MCF 10A (cell line): ENCODE results near the gene DAB1. TPM values are rescaled to one million over a fixed set of nuclear protein-coding genes. Genes with fewer than 3 reads are reported as not detected.

Experiments
- BruUV-seq: library from RNA; stranded (reverse); fragments of 400-500 nt; replicated peaks from 2 replicates; lab custom pipeline; 2021; lab: Mats Ljungman, UMichigan
- CTCF ChIA-PET: fragments of 300-600 bp; sonication (Branson Sonifier 250); formaldehyde crosslinking; extraction: SDS; loops from one replicate; lab custom pipeline; 2021; ENCODE audit warnings: antibody characterized with exemption, inconsistent platforms; lab: Yijun Ruan, JAX
- POLR2A ChIA-PET: fragments of 300-600, 350-650 bp; sonication (Branson Sonifier 250); formaldehyde crosslinking; extraction: SDS; loops from one replicate; lab custom pipeline; 2020; ENCODE audit warnings: antibody characterized with exemption, inconsistent platforms; lab: Yijun Ruan, JAX
- DNase-seq: peaks from one replicate; pipeline ENCODE4 v3.0.0-alpha.2; 2018; ENCODE audit not compliant: unreplicated experiment
- H3K27ac Mint-ChIP-seq: one replicate; pipeline ENCODE4 v1.8.0; 2022; ENCODE audit warnings: mild to moderate bottlenecking, low read depth, mixed read lengths; ENCODE audit not compliant: unreplicated experiment
- H3K27me3 Mint-ChIP-seq: one replicate; pipeline ENCODE4 v1.8.0; 2022; ENCODE audit warnings: mixed read lengths; ENCODE audit not compliant: insufficient read depth, unreplicated experiment
- H3K36me3 Mint-ChIP-seq: one replicate; pipeline ENCODE4 v1.8.0; 2022; ENCODE audit warnings: mild to moderate bottlenecking, moderate library complexity, mixed read lengths; ENCODE audit not compliant: insufficient read depth, unreplicated experiment
- H3K4me1 Mint-ChIP-seq: one replicate; pipeline ENCODE4 v1.8.0; 2022; ENCODE audit warnings: mixed read lengths; ENCODE audit not compliant: insufficient read depth, unreplicated experiment
- H3K4me3 Mint-ChIP-seq: one replicate; pipeline ENCODE4 v1.8.0; 2022; ENCODE audit warnings: mild to moderate bottlenecking, moderate library complexity, mixed read lengths; ENCODE audit not compliant: unreplicated experiment
- H3K9me3 Mint-ChIP-seq: one replicate; pipeline ENCODE4 v1.8.0; 2022; ENCODE audit warnings: mixed read lengths; ENCODE audit not compliant: unreplicated experiment
- intact Hi-C: fragments of 100-400 bp; cut with micrococcal nuclease; formaldehyde crosslinking; loops from 2 replicates; pipeline ENCODE4 v1.14.1; 2022
- total RNA-seq: library from RNA; stranded (reverse); gene quantifications from 2 replicates; pipeline ENCODE4 v1.2.3, GENCODE V29; 2022
- TF ChIP-seq, protein P1 (sequence below): fragments of 200-600 bp; IDR thresholded peaks from one replicate; pipeline ENCODE4 v1.8.0; 2022; ENCODE audit warnings: antibody characterized with exemption, mild to moderate bottlenecking; ENCODE audit not compliant: unreplicated experiment

DAB1 gene
- total RNA-seq, 1 experiment from 2014 or later = not detected

GRCh38 chr1:57198912-57199311 is 224.9 kb downstream of the DAB1 start:
- intact Hi-C loops = no loop called here
- Mint-ChIP-seq H3K27ac (no peak overlapping the region), H3K27me3 (no peaks in the 10 kb centered on the region), H3K4me1 (no peaks in the 10 kb centered on the region), H3K4me3 (no peak overlapping the region), H3K9me3 (no peaks in the 10 kb centered on the region), H3K36me3 (no peaks in the 10 kb centered on the region)
- no peak for DNase-seq
- TF ChIP-seq, protein P1, sequence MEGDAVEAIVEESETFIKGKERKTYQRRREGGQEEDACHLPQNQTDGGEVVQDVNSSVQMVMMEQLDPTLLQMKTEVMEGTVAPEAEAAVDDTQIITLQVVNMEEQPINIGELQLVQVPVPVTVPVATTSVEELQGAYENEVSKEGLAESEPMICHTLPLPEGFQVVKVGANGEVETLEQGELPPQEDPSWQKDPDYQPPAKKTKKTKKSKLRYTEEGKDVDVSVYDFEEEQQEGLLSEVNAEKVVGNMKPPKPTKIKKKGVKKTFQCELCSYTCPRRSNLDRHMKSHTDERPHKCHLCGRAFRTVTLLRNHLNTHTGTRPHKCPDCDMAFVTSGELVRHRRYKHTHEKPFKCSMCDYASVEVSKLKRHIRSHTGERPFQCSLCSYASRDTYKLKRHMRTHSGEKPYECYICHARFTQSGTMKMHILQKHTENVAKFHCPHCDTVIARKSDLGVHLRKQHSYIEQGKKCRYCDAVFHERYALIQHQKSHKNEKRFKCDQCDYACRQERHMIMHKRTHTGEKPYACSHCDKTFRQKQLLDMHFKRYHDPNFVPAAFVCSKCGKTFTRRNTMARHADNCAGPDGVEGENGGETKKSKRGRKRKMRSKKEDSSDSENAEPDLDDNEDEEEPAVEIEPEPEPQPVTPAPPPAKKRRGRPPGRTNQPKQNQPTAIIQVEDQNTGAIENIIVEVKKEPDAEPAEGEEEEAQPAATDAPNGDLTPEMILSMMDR = no peak
- no TSS peak for BruUV-seq
- POLR2A ChIA-PET = no interaction called here
- CTCF ChIA-PET = no interaction called here

GRCh38 chr1:57195436-57195941 is 228.4 kb downstream of the DAB1 start:
- Mint-ChIP-seq H3K27me3 (no peaks in the 10 kb centered on the region), H3K9me3 (no peaks in the 10 kb centered on the region), H3K4me1 (no peaks in the 10 kb centered on the region), H3K4me3 (no peak overlapping the region), H3K27ac (no peak overlapping the region), H3K36me3 (no peaks in the 10 kb centered on the region)
- TF ChIP-seq, protein P1 = no peak
- CTCF ChIA-PET = no interaction called here
- no peak for DNase-seq
- intact Hi-C loops = no loop called here
- BruUV-seq = no TSS peak
- POLR2A ChIA-PET = interaction anchor here (0.8 kb wide), 1 partner anchor 90 kb away, joined by 3 read pairs; no protein-coding TSS in a partner anchor

- no peak for DNase-seq
- no peaks in the 10 kb centered on the region for H3K36me3 Mint-ChIP-seq
- no peaks in the 10 kb centered on the region for H3K4me1 Mint-ChIP-seq
- H3K27me3 Mint-ChIP-seq = no peaks in the 10 kb centered on the region
- BruUV-seq = no TSS peak
- TF ChIP-seq, protein P1 = no peak
- POLR2A ChIA-PET = no interaction called here
- CTCF ChIA-PET = no interaction called here
- no peak overlapping the region for H3K27ac Mint-ChIP-seq
- intact Hi-C loops = no loop called here
- H3K4me3 Mint-ChIP-seq = no peak overlapping the region
- no peaks in the 10 kb centered on the region for H3K9me3 Mint-ChIP-seq
Observed at GRCh38 chr1:57192222-57192621, 231.6 kb downstream of the DAB1 start.

DNA sequence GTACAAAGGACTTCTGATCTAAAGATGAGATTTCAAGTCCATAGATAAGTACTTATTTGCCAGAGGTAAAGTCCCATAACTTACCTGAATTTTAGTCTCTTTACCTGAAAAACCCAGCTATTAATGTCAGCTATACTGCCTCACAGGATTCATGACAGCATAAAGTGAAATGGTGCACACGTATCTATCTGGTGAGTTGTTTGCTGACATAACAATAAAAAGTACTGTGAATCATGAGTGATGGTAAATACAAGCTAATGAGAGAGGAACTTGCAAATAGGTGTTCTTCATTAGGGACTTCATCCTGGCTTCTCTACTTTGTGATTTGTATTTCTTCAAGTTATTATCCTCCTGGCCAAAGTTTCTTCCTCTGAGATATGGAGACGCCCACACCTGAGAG is 233.0 kb downstream of the DAB1 start:
- intact Hi-C loops = no loop called here
- Mint-ChIP-seq H3K36me3 (no peaks in the 10 kb centered on the region), H3K4me3 (no peak overlapping the region), H3K4me1 (no peaks in the 10 kb centered on the region), H3K9me3 (no peaks in the 10 kb centered on the region), H3K27me3 (no peaks in the 10 kb centered on the region), H3K27ac (no peak overlapping the region)
- POLR2A ChIA-PET = no interaction called here
- DNase-seq = no peak
- CTCF ChIA-PET = interaction anchor here (0.6 kb wide), 2 partner anchors 14 to 28 kb away, joined by 3 to 6 read pairs; no protein-coding TSS in a partner anchor
- BruUV-seq = no TSS peak
- TF ChIP-seq, protein P1 = no peak
